Muscle of arm (tissue), 14 donors: ENCODE data around the gene ETV3L. TPM values are rescaled to one million over a fixed set of nuclear protein-coding genes. Genes with fewer than 3 reads are reported as not detected.
A peak's percentile ranks its signal among the peaks of the same experiment; 100 is the strongest.

Source experiments
- DNase-seq: peaks from one replicate; pipeline ENCODE4 v3.0.0-alpha.2; 2013
- long read RNA-seq, 11 donors: transcript quantifications; one replicate each; lab custom pipeline, GENCODE V29; 2026
- polyA plus RNA-seq, 12 donors: library from polyadenylated mRNA; unstranded; fragments of 120-200 nt; gene quantifications; one replicate each; pipeline ENCODE4 v1.2.1, GENCODE V29; 2013; ENCODE audit not compliant: insufficient read length in 12 of 12

The ETV3L gene
- under 1 TPM in 2 of 12 donors, not detected in 10; 0.09 to 0.12 TPM for polyA plus RNA-seq
- long read RNA-seq, donor 1, result 0 reads
- long read RNA-seq, donor 2, result 0 reads
- long read RNA-seq, donor 3, result 0 reads
- long read RNA-seq, donor 4, result 0 reads
- long read RNA-seq, donor 5, result 0 reads
- long read RNA-seq, donor 6, result 0 reads
- long read RNA-seq, donor 7, result 0 reads
- long read RNA-seq, donor 8, result 0 reads
- long read RNA-seq, donor 9, result 0 reads
- long read RNA-seq, donor 10, result 0 reads
- long read RNA-seq, donor 11, result 0 reads

DNA sequence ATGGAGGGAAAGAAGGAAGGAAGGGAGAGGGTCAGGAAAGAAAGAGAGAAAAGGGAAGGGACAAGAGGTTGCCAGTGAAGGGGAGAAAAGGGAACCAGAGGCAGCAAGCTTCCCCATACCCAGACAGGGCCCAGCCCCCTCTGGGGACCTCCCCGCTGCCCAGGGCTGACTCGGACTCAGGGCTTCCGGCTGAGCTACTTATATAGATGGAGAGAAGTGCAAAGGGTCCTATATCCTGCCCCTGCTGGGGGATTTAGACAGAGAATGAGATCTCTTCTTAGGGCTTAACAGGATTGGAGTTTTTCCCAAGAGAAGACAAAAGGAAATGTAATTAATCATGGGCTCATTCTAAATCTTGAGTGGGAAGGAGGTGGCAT lies at the start of gene ETV3L:
Gene ETV3L (minus strand): TSS at position 176 of the 377 bp plus-strand sequence. CDS start 285 bp downstream, outside the sequence.
- DNase-seq, result no peak

DNA sequence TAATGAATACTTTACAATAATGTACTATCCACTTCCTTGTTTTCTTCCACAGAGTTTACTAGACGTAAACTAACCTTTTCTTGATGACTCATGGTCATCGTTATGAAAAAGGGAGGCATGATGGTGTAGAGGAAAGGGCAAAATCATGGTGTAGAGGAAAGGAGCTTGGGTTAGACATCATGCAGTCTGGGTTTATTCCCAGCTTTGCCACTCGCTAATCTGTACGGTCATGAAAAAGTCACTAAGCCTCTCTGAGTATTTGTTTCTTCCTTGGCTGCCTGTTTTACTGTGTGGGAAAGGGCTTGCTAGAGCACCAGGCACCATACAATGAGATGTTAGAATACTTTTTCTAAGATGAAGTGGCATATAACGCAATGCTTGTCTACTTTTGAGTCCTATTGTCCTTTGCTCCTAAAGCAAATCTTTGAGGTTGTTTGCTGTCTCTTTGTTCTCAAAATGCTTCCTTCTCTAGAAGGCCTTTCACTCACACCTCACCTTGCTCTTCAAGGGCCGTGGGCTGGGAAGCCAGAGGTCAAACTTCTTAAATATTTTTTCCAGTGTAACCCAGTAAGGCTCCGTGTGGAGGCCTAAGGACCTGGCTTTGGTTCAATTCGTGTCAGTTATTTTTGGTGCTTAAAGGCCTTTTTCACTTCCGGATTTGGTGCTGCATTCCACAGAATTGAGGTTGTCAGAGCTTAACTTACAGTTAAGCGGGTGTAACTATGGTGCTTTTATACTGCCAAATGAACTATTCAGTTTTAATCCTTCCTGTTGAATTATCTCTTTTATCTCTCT lies 48.5 kb upstream of the ETV3L start:
- no peak for DNase-seq

DNA sequence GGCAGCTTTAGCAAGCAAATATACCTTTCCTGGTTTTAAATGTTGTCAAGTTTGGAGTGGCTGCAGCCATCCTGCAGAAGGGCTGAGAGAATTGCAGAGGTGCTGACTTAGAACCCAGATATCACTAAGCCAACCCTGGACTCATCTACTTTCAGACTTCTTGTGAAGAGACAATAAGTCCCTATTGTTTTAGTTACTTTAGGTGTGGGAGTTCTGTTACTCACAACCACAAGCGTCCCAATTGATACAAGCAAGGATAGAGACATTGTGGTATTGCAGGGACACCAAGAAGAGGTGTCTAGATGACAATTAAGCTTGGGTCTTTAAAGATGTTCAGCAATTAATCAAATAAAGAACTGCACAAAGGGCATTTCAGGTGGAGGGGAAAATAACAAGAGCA lies 47.4 kb upstream of the ETV3L start:
- no peak for DNase-seq

DNA sequence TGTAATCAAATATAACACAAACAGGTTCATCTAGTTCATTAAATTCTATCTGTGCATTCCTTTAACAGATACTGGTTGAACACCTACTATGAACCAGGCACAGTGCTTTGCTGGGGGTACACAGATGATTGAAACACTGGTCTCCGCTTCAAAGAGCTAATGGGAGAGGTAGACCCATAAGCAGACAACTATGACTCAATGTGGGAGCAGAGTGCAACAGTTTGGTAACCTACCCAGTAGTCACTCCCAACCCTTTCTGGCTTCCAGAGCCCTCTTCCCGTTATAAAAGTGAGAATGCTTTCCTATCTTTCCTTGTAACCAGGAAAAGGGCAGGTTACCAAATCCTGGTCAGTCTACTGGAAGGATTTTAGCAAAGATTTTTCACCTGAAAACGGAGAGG lies 46.6 kb upstream of the ETV3L start:
- no peak for DNase-seq

DNA sequence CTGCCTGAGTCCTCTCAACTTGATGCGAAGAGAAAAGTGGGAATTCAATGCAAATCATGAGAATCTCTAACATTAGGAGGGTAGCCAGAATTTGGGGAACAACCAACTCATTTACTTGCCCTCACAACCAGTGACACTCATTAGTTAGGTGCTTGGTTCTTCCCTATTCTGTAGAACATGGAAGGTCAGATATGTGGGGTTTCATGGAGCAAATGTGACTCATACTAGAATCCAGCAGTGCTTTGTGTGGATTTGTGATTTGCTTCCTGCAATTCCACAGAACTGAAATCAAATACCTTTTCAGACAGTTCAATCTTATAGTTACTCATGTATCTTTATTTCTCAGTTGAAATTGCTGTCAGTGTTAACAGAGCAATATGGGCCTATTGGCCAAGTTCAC lies 45.5 kb upstream of the ETV3L start:
- DNase-seq, result no peak

DNA sequence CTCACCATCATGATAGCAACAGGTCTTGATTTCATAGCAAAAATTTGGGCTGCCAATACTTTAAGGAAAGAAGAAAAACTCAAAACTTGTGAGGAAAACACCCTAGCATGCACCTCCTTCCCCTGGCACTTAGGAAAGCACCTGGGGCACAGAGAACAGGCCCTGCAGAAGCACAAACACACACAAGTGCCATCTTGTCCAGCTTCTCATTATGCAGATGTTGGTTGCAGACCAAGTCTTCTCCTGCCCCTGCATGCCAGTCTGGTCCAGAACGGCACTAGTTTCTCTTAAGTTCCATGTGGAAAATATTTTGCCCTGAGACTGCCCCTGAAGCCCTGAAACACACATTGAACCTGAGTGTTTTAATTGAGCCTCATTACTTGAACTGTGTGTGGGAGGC lies 44.9 kb upstream of the ETV3L start:
- DNase-seq, result no peak

DNA sequence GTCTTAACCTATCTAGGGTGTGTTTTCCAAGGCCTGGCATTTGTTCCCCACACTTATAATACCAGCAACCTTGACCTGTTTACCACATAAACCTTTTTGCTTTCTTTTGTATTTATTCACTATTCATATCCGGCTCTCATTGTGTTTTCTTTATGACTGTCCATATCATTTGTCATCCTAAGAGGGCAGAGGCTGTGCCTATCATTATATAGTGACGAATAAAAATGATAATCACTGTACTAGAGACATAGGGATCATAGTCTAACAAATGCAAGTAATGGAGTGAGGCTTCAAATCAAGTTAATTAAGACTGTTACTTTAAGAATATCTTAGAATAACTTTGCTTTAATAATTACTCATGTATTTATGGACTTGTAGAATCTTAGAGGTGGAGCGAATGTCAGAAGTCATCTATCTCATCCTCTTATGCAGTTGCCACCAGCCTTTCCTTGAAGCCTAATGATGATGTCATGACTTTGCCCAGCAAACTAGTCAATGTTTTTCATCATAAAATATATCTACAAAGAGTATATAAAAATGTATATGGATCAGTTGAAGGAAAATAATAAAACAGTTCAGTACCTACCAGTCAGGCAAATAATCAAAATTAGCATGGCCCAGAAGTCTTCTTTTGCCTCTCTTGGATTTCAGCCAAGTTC lies 43.3 kb upstream of the ETV3L start:
- DNase-seq, result no peak

DNA sequence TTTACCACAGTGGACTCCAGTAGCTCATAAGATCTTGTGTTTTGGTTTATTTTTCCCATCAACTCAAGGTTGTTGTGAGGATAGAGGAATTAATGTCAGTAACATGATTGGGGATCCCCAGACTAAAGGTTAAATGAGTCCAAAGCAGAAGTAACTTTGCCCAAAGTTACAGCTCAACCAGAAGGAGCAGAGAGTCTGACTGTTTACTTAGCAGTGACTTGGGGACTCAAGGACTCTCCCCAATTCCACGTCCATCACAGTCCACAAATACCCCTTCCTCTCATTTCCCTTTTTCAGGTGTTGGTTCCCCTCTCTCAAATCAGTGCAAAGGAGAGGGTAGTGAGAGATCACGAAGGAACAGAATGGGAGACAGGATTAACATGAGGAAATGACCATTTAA lies 42.6 kb upstream of the ETV3L start:
- DNase-seq, result no peak

DNA sequence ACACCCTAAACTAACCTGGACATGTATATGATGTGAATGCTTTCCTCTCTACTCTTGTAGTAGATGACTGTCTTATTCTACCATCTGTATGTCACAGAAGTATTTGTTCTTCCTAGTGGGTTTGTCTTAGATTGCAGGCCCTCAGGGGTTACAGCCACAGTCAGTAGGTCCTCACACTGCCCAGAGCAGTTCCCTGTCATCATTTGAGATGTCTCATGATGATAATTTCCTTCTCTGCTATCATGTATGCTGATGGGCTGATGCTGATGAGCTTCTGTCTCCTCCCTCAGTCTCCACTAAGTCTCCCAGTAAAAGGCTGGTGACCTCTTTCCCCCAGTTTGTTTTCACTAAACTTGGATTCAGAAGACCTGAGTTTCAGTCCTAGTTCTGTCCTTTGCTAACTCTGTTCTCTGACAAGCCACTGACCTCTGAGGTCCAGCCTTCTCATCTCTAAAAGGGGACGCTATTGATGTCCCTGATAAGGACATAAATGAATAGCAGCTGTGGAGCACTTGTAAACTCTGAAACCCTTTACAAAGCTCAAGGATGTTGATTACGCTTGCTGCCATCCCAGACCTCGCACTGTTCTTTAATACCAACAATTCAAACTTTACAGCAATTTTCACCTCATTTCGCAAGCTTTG lies 41.7 kb upstream of the ETV3L start:
- DNase-seq, result no peak

DNA sequence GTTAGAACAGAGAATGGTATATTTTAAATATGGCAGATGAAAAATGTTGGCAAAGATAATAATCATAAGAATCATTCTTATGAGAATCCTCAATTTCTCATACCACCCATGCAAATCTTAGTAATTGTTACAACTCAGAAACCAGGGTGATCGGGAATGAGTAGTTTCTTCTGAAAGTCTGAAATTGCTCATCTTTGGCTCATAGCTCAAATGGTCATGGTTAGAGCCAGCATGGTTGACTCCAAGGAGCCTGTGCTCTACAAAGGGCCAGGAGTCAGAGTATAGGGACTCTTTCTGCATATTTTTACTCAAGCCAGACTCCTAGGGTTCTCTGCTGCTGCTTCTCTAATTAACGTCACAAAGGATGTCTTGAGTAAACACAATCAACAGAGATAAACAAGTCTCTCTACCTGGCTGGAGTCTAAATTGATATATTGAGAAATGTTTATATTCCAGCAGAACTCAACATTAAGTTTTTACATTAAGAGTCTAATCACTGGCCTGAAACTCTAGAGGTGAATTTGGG lies 40.5 kb upstream of the ETV3L start:
- no peak for DNase-seq

DNA sequence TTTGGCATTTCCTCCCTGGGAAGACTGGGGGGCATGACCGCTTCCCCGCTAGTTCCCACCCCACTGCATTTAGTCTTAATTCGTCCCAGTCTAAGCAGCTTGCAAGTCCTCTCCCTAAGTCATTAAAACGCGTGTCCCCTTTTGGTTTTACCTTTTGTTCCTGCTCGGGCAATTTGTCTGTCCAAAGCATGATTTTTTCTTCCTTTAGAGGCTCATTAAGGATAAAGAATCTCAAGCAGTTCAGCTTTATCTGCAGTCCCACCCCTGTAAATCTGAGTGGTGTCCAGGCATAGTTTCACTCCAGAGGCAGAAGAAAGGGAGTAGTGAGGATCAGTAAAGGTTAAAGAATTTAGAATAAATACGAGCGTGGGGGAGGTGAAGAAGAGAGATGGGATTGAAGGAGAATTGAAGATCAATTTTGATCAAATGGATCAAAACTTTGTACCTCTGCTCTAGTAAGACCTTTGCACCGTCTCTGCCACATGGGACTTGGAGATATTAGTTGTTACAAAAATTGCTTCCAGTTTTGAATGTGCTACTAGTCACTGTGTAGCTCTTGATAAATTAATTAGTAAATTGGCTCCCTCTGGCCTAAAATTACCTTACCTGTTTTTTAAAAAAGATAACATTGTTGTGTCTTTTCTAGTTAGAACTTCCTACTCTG lies 39.6 kb upstream of the ETV3L start:
- DNase-seq, result no peak

DNA sequence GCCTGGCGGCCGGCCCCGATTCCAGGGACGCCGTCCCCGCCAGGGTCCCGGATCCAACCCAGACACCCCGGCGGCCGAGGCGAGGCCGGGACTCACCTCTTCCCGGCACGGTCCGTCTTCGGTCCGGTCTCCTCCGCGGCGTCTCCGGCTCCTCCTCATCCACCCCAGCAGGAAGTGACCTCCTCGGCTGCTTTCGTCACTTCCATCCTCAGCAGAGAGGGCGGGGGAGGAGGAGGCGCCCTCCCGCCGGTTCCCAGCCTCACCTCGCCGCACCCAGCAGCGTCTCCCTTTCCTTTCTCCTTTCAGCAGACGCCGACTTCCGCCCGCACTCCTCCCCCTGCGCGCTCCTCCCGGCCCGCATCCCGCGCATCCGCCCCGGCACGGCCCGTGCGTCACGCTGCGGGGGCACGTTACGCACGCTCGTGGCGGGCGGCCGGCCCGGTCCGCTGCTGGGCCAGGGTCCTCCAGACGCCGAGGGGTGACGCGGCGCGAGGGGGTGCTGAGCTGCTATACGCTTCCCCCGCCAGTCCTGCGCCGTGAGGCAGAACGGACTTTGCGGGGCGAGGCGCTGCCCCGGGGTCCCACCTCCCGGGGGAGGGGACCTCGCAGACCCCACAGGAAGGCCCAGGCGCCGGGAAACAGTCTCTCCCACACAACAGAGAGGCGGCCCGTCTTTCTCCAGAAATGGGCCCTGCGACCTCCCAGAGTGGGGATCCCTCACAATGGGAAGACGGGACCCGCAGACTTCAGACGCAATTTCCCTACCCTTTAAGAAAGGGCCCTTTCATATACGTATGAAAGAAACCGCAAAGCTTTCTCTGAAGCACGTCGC lies 38.8 kb upstream of the ETV3L start, which contains the start of gene ETV3:
Gene ETV3 (minus strand): TSS at position 176 of the 832 bp plus-strand sequence. CDS start 2,043 bp downstream, outside the sequence.
- peak; percentile 91 for DNase-seq

DNA sequence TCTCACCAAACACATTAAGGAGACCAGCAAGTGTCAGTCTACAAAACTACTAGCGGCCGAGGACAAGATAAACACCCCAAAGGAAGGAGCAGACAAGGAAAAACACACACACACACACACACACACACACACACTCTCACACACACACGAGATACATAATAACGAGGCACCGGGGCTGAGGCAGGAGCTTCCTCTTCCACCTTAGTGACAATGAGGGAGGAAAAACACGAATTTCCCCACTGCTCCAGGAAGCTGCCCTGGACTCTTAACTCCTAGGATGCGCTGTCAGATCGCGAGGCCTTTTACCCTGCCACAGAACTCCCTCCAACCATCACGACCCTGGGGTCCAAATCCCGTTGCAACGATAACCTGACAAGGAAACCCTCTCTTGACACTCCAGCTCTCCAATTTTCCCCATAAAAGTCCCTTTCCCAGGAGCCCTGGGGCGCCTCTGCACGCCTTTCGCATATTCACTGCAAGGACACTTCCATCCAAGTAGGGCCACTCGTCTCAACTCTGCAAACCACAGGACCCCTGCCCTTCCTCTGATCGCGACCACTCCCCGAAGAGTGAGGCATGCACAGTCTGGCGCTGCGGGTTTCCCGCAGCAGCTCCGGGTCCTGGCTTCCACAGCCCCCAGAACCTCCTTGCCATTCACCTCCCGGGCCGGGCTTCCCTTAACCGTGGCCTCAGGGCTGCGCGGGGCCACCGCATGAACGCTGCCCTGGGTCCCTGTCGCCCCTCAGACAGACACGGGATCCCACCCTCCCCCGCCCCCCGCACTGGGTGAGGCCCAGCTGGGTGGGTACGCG lies 38.0 kb upstream of the ETV3L start:
- DNase-seq, result no peak

DNA sequence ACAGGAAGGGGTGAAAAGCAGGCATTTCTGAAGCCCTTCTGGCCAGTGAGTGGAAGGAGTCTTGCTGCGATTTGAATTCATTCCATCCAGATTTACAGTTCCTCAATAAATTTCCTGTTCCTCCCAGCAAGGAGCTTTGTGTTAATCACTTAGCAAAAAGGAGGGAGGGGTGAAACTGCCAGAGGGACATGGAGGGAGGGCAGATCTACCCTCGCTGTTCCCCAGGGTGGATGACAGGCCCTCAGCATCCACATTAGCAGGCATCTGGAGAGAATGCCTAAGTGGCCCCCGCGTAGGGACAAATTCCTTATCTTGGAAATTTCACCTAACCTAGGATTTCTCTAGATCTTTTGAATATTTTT lies 37.4 kb upstream of the ETV3L start:
- DNase-seq, result no peak

DNA sequence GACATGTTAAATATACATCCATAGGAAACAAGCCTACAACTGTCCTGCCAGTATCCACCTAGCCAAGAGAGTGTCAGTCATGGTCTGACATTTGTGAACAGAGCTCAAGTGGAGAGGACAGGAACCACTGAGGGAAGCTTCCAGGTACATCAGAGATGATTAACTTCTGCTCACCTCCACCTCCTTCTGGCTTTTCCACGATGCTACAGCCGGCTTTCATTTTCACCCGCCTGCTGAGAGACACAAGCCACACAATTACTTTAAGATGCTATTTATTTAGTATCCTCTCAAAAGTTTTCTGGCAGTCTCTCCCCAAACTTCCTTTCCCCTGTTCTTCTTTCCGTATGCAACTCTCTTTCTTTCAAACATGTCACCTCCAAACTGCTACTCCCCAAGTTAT lies 36.5 kb upstream of the ETV3L start:
- DNase-seq, result no peak

DNA sequence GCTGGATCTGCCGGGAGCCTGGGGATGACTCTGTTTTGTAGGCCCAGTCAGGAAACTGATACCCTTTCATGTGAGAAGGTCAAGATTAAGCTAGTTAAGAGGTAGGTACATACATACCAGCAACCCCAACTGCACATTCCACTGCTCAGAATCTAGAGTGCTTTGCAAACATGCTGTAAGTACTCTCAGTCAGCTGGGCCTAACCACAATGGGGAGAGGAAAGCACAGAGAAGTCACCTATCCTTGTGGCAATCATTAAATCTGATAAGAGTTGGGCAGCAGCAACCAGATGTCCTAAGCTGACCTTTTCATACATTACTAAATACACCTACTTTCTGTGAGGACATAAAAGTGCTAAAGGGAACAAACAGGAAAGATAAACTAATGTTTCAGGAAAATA lies 36.0 kb upstream of the ETV3L start:
- no peak for DNase-seq

DNA sequence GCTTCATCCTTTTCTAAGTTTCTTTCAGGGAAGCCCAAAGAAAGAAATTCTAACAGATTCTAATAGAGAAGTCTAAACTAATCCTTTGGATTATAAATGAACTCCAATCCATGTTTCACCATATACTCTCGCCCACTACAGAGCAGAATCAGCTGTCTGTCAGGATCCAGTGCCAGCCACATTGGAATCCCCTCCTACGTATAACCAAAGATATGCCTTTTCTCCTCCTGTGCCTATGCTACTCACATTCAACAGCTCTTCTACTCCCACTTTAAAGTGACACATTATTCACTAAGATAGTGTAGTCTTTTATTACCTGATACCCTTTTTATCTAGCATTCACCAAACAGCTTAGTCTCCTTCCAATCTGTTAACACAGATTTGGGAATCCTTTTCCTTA lies 35.5 kb upstream of the ETV3L start:
- no peak for DNase-seq

DNA sequence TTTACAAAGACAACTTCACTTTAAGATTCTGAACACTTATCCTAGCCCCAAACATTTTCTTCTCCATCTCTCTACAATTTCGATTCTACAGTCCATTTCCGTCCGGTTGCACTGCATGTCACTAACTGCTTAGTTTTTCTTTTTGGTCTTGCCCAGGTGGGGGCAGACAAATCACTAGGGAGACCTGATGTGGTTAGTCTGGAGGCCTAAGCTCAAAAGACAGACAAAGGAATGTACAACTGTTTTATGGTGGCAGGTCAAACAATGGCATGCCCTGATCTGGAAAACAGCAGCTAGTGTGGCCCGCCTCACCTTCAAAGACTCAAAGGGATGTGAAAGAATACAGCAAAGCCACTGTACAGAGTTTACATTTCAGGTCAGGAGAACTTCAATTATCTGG lies 34.8 kb upstream of the ETV3L start:
- no peak for DNase-seq

DNA sequence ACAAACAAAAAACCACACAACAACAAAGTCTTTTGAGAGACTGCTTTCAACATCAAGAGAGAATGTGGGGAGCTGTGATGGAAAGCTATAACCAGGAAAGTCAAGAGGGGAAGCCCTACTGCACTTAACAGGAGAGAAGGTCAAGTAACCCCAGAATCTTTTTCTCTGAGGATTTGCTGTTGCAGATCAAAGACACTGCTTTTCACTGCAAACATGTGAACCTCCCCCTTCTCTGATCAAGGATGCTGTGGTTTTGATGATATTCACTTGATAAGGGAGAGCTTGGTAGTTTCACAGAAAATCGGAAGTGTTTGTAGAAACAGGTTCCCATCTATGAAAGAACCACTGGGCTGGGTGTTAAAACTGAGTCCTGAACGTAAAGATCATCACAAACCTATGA lies 33.8 kb upstream of the ETV3L start:
- no peak for DNase-seq

DNA sequence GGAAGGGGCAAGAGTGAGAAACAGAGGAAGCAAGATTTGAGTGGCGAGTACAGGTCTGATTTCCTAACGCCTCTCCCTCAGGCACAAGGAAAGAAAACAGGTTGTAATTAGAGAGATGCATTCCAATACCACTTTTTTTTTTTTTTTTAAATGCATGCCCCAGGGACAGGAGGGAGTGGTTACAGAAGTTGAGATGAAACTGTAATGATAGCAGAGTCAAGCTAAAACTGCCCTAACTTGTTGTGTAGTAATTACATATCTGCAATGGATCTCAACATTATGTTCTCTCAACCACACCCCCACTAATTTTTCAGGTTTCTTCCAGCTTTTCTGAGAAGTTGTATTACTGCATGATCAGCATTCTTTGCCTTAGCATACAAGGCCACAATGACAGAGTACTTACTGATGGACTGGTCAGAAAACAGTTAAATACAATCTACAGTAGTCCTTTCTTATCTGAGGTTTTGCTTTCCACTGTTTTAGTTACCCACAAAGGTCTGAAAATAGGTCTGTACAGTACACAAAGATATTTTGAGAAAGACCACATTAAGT lies 33.1 kb upstream of the ETV3L start:
- no peak for DNase-seq
